ACC112 (cell line): ENCODE data around the gene AK5.

ENCODE experiments used
- H2AFZ ChIP-seq: fragments of 200-600 bp; sonication (generic); one replicate; pipeline ENCODE4 v1.6.0; 2017; ENCODE audit warnings: antibody characterized with exemption, low read length; ENCODE audit not compliant: unreplicated experiment
- H3K27ac ChIP-seq: fragments of 200-600 bp; sonication (generic); 2 replicates; pipeline ENCODE4 v1.5.1; 2014; ENCODE audit warnings: low read depth, mild to moderate bottlenecking, antibody characterized with exemption, low read length, moderate library complexity
- H3K27me3 ChIP-seq: fragments of 200-600 bp; sonication (generic); 2 replicates; pipeline ENCODE4 v1.6.1; 2014; ENCODE audit warnings: mild to moderate bottlenecking, antibody characterized with exemption, low read length, moderate library complexity, mixed read lengths; ENCODE audit not compliant: insufficient read depth
- H3K36me3 ChIP-seq: fragments of 200-600 bp; sonication (generic); 2 replicates; pipeline ENCODE4 v1.6.1; 2016; ENCODE audit warnings: mild to moderate bottlenecking, antibody characterized with exemption, low read length, moderate library complexity, mixed read lengths; ENCODE audit not compliant: insufficient read depth
- H3K4me1 ChIP-seq: fragments of 200-600 bp; sonication (generic); one replicate; pipeline ENCODE4 v1.6.1; 2016; ENCODE audit warnings: low read length, mixed read lengths; ENCODE audit not compliant: insufficient read depth, unreplicated experiment, control insufficient read depth
- H3K4me3 ChIP-seq: fragments of 200-600 bp; sonication (generic); 2 replicates; pipeline ENCODE4 v1.5.1; 2014; ENCODE audit warnings: mild to moderate bottlenecking, low read depth, low read length
- H3K79me2 ChIP-seq: fragments of 200-600 bp; sonication (generic); one replicate; pipeline ENCODE4 v1.6.0; 2016; ENCODE audit warnings: low read length; ENCODE audit not compliant: control insufficient read depth, unreplicated experiment, insufficient read depth

AK5 gene

DNA sequence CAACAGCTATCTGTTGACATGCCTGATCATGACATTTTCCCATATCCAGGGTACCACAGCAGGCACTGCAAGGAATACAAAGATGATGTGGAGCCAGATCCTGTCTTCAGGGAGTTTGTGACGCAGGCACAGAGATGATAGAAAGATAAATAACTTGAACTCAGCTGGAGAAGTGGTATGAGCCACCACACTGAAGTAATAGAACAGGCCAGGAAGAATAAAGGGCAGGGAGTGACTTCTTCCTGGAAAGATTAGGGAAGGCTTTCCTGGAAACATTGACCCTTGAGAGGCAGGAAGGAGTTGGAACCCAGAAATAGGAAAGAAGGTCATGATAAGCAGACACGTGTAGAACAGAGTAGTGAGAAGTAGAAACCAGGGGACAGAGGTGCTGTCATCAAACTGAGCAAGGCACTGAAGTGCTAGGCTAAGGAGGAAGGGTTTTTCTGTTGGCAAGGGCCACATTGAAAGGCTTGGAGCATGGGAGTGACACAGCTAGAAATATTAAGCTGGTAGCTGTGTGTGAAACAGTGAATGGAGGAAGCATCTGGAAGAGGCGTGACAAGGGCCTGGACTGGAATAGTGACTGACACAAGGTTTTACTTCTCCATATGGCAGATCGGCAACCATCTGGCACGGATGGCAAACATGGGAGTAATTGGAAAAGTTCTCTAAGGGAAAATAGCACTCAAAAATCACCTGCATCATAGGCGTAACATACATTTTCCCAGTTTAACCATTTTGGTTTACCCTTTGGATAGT, 68.4 kb downstream of the AK5 start:
- Histone ChIP-seq H3K4me3 (no peak overlapping the region), H3K36me3 (no peaks in the 10 kb centered on the region), H3K27ac (no peak overlapping the region), H2AFZ (no peak overlapping the region), H3K27me3 (no peaks in the 10 kb centered on the region), H3K4me1 (peaks cover 18% of the 10 kb centered on the region), H3K79me2 (no peaks in the 10 kb centered on the region)

DNA sequence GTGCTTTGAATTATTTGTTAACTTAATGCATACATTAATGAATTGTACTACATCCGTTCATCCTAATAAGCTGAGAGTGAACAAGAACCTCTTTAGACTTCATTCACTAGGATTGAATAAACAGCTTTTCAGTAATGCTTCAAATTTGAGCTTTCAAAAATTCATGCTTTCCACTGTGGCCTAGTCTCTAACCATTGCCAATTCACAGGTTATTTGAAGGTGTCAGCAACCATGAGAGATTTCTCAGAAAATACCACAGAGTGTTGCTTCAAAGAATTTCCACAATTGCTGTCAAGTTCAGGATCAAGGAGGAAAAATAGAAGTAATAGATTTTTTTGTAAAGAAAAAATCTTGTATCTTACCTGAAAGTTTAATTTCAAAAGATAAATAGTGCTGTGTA, 72.7 kb downstream of the AK5 start:
- Histone ChIP-seq H3K4me1 (no peaks in the 10 kb centered on the region), H3K36me3 (no peaks in the 10 kb centered on the region), H3K27me3 (no peaks in the 10 kb centered on the region), H3K27ac (no peak overlapping the region), H3K4me3 (no peak overlapping the region), H2AFZ (no peak overlapping the region), H3K79me2 (no peaks in the 10 kb centered on the region)

DNA sequence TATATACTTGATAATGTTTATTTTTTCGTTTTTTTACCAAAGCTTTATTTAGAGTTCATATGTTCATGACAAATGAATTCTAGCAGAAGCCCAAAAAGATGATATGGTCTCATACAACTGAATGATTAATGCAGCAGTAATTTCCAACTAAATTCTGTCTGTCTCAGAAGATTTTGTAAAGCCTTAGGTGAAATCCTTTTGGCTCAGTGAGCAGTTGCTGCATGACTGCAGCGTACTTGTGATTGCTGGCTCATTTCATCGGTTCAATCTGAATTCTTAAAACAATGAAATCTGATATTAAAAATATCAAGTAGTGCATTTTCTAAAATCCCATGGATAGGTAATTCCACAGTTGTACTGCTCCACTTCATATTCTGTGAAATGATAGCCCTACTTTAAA, 73.2 kb downstream of the AK5 start:
- Histone ChIP-seq H3K4me3 (no peak overlapping the region), H3K79me2 (no peaks in the 10 kb centered on the region), H3K27me3 (no peaks in the 10 kb centered on the region), H2AFZ (no peak overlapping the region), H3K36me3 (no peaks in the 10 kb centered on the region), H3K4me1 (no peaks in the 10 kb centered on the region), H3K27ac (no peak overlapping the region)

DNA sequence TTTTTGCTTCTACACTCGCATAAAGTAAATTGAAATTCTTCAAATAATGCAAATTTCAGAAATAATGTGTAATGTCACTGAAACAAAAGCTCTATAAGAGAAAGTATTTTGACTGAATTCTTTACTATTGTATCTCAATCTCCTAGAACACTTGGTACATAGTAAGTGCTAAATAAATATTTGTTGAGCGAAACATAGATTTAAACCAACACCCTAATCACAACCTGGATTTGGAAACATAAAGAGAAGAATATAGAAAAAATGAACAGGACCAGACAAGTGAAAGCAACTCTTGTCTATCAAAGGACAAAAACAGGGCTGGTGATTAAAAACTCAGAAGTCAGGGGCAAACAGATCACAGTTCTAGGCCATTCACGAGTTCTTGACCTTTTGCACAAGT, 74.3 kb downstream of the AK5 start:
- Histone ChIP-seq H3K4me1 (no peaks in the 10 kb centered on the region), H2AFZ (no peak overlapping the region), H3K4me3 (no peak overlapping the region), H3K27me3 (no peaks in the 10 kb centered on the region), H3K36me3 (no peaks in the 10 kb centered on the region), H3K79me2 (no peaks in the 10 kb centered on the region), H3K27ac (no peak overlapping the region)

DNA sequence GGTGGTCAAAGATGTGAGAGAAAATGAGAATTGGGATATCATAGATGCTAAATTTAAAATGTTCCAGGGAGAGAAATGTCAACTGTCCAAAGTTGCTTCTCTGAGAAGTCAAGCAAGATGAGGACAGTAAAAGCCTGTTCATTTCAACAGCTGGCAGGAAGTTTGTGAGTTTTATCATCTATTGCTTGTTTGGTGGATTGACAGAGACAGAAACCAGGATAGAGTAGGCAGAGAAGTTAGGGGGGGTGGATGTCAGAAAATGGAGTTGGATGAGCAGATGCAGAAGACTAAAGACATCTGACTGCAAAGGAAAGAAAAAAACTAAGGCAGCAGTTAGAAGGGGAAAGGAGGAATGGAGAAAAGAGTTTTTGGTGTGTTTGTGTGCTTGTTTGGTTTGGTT, 78.4 kb downstream of the AK5 start:
- H2AFZ ChIP-seq = no peak overlapping the region
- no peaks in the 10 kb centered on the region for H3K79me2 ChIP-seq
- H3K36me3 ChIP-seq = no peaks in the 10 kb centered on the region
- H3K4me3 ChIP-seq = no peak overlapping the region
- H3K27me3 ChIP-seq = no peaks in the 10 kb centered on the region
- H3K4me1 ChIP-seq = no peaks in the 10 kb centered on the region
- H3K27ac ChIP-seq = no peak overlapping the region

DNA sequence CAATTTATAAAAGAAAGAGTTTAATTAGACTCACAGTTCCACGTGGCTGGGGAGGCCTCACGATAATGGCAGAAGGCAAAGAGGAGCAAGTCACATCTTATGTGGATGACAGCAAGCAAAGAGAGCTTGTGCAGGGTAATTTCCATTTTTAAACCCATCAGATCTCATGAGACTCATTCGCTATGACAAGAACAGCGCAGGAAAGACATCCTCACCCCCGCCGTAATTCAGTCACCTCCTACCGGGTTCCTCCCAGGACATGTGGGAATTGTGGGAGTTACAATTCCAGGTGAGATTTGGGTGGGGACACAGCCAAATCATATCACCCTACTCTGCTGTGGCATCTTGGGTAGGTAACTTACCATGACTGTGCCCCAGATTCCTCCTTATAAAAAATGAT, 79.8 kb downstream of the AK5 start:
- Histone ChIP-seq H3K4me3 (no peak overlapping the region), H3K27ac (no peak overlapping the region), H2AFZ (no peak overlapping the region), H3K27me3 (no peaks in the 10 kb centered on the region), H3K36me3 (no peaks in the 10 kb centered on the region), H3K79me2 (no peaks in the 10 kb centered on the region), H3K4me1 (no peaks in the 10 kb centered on the region)

DNA sequence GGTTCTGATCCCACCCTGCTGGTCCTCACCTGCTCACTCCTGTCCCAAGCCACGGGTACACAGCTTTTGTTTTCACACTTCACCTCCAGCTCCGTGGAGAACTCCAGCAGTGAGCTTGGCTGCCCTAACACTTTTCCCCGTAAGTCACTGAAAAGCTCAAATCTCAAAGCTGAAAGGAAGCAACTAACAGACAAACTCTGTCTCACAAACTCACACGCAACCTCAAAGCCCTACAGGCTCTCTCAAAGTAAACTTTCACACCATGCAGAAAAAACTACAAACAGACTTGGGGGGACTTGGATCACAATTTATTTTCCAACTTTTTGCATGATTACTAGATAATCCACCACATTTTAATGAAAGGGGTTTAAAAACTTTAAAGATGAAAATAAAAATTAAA, 88.3 kb downstream of the AK5 start:
- Histone ChIP-seq H3K36me3 (no peaks in the 10 kb centered on the region), H3K4me1 (peaks cover 27% of the 10 kb centered on the region), H3K27ac (peak overlapping the region; percentile 71), H3K27me3 (no peaks in the 10 kb centered on the region), H2AFZ (no peak overlapping the region), H3K79me2 (no peaks in the 10 kb centered on the region), H3K4me3 (no peak overlapping the region)

DNA sequence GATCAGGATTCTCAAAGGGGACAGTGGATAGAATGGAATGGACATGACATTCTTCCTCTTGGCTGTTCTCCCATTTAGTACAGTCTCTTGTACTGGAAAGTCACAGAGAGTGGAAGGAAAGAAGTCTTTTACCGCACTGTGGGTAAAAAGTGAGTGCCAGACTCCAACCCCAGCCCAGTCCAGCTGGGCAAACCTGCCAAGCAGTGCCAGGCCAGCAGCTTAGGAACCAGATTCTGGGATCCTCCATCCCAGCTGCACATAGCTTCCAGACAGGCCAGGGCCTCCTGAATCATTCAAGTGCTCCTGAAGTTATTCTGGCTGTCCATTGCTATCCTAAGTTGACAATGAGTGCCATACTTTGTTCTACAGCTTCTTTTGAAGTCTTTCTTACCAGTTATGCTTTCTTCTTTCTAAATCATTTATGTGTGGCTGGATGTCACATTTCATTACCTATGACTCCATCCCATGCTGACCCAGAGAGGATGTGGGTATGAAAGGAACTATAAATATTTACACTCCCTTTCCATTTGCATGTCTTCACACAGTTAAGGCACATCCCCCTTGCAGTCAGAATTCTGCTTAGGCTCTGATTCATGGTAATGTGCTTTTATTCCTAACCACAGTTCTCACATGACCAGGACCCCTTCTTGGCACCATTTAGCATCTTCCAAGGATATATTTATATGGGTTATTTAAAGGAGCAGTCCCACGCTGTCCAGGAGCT, 88.9 kb downstream of the AK5 start:
- H3K27ac ChIP-seq = peak overlapping the region; percentile 71

DNA sequence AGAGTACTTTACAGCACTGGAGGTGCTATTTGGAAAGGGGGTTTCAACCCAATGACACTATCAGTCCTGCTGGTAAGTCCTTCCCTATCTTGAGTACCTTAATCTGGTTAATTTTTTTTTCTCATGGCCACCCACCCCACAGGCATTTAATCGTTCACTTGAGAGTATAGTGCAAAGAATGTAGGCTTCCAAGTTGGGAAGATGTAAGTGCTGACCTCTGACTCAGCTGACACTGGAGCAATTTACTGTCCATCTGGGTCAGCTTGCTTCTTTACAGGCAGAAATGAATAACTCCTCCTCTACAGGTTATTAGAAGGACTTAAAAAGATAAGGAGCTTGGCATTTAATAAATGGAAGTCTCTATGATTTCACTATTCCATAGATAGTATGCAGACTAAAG, 89.6 kb downstream of the AK5 start:
- Histone ChIP-seq H3K36me3 (no peaks in the 10 kb centered on the region), H3K4me1 (peaks cover 27% of the 10 kb centered on the region), H3K27ac (peak overlapping the region; percentile 71), H3K79me2 (no peaks in the 10 kb centered on the region), H3K4me3 (no peak overlapping the region), H2AFZ (no peak overlapping the region), H3K27me3 (no peaks in the 10 kb centered on the region)

More for the DNA sequence above, 88.9 kb downstream of the AK5 start:
- peak overlapping the region; percentile 19 for H2AFZ ChIP-seq
- H3K79me2 ChIP-seq = no peaks in the 10 kb centered on the region
- peaks cover 27% of the 10 kb centered on the region for H3K4me1 ChIP-seq
- no peaks in the 10 kb centered on the region for H3K27me3 ChIP-seq
- H3K4me3 ChIP-seq = no peak overlapping the region
- no peaks in the 10 kb centered on the region for H3K36me3 ChIP-seq

DNA sequence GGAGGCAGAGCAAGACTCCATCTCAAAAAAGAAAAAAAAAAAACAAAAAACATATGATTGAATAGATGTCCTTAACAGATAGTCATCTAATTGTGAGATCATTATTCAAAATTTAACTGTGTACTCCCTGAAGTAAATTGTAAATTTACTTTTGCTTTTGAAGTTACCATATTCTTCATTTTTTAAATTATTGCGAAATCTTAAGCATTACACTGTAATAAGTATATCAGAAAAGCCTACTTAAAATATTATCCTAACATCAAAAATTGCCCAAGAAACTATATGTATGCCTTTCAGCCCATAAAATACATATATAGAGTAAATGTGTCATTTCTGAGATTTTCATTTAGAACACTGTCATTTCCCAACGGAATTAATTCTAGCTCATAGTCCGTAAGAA, 91.9 kb downstream of the AK5 start:
- Histone ChIP-seq H3K4me1 (peaks cover 27% of the 10 kb centered on the region), H3K4me3 (no peak overlapping the region), H3K36me3 (no peaks in the 10 kb centered on the region), H3K27me3 (no peaks in the 10 kb centered on the region), H3K27ac (no peak overlapping the region), H3K79me2 (no peaks in the 10 kb centered on the region), H2AFZ (no peak overlapping the region)

DNA sequence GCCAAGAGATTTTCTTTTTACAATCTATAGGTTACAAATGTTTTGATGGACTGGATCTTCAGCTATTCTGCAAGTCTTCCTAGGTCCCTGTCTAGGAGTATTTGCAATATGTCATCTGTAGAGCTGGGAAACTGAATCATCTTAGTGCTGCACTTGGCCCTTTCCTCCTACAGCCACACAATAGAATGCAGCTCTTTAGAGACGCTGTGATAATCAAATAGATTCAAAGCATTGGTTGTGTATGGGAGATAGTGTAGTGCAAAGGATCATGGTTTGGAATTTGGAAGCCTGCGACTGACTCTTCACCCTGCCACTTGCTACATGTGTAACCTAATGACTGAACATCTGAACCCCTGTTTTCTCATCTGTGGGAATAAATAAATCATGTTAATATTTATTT, 93.7 kb downstream of the AK5 start:
- H3K79me2 ChIP-seq = no peaks in the 10 kb centered on the region
- no peak overlapping the region for H3K27ac ChIP-seq
- peaks cover 19% of the 10 kb centered on the region for H3K4me1 ChIP-seq
- H2AFZ ChIP-seq = no peak overlapping the region
- no peaks in the 10 kb centered on the region for H3K27me3 ChIP-seq
- no peak overlapping the region for H3K4me3 ChIP-seq
- H3K36me3 ChIP-seq = no peaks in the 10 kb centered on the region
